A549 (cell line): ENCODE results near the gene TM4SF4. TPM values are rescaled to one million over a fixed set of nuclear protein-coding genes. Genes with fewer than 3 reads are reported as not detected.
A peak's percentile ranks its signal among the peaks of the same experiment; 100 is the strongest.

ENCODE experiments used
- ATAC-seq, 2 experiments: fragments of 200-7000 bp in 1 of 2; fragments of >200 bp in 1 of 2; cut with Nextera tagmentation in 1 of 2; cut with Tn5 transposase in 1 of 2; 3 replicates each; pipeline versions ENCODE4 v1.8.0 to v1.9.1; 2018 to 2020; ENCODE audit warnings: mild to moderate bottlenecking in 1 of 2, moderate library complexity in 1 of 2
- CTCF ChIA-PET: fragments of 300-600 bp; sonication (Branson Sonifier 250); formaldehyde crosslinking; extraction: SDS; loops from one replicate; lab custom pipeline; 2021; ENCODE audit warnings: antibody characterized with exemption, inconsistent platforms; lab: Yijun Ruan, JAX
- POLR2A ChIA-PET: fragments of 350-600 bp; formaldehyde crosslinking; extraction: SDS; loops from one replicate; lab custom pipeline; 2021; ENCODE audit warnings: antibody characterized with exemption, inconsistent platforms; lab: Yijun Ruan, JAX
- DNase-seq, 2 experiments: peaks; one replicate each; pipeline versions ENCODE4 v3.0.0 to v3.0.0-alpha.2; 2011 to 2016; ENCODE audit warnings: low read depth in 1 of 2, low spot score in 1 of 2
- FAIRE-seq: peaks from 2 replicates; lab custom pipeline; 2011; peaks lifted over from hg19 to GRCh38; lab: Jason Lieb, UNC
- H3K27ac ChIP-seq, 2 experiments: fragments of >200 bp; sonication (Bioruptor Twin); formaldehyde crosslinking; 3 replicates each; pipeline ENCODE4 v1.5.1; 2016 to 2017
- H3K4me1 ChIP-seq: fragments of >200 bp; sonication (Bioruptor Twin); formaldehyde crosslinking; 3 replicates; pipeline ENCODE4 v1.6.1; 2016
- H3K4me2 ChIP-seq: fragments of >200 bp; sonication (Bioruptor Twin); formaldehyde crosslinking; 3 replicates; pipeline ENCODE4 v1.6.1; 2016
- H3K4me3 ChIP-seq: fragments of >200 bp; sonication (Bioruptor Twin); formaldehyde crosslinking; 3 replicates; pipeline ENCODE4 v1.5.1; 2016
- H3K9me3 ChIP-seq: fragments of >200 bp; sonication (Bioruptor Twin); formaldehyde crosslinking; 3 replicates; pipeline ENCODE4 v1.6.1; 2016
- BCL3 ChIP-seq: fragments of >200 bp; sonication (Bioruptor Twin); formaldehyde crosslinking; IDR thresholded peaks from 3 replicates; pipeline ENCODE4 v1.6.1; 2016
- BHLHE40 ChIP-seq: IDR thresholded peaks from 2 replicates; pipeline ENCODE4 v1.6.1; 2012; ENCODE audit warnings: low read depth, low read length, inconsistent platforms
- CHD4 ChIP-seq: fragments of 200-600 bp; sonication (generic); IDR thresholded peaks from 2 replicates; pipeline ENCODE4 v1.6.1; 2016; ENCODE audit warnings: antibody characterized with exemption, mild to moderate bottlenecking, borderline replicate concordance
- E2F6 ChIP-seq: IDR thresholded peaks from 2 replicates; pipeline ENCODE4 v1.6.1; 2012; ENCODE audit warnings: low read depth, borderline replicate concordance
- ELK1 ChIP-seq: fragments of 150-350 bp; IDR thresholded peaks from 2 replicates; pipeline ENCODE4 v1.6.1; 2014; ENCODE audit warnings: low read depth, mild to moderate bottlenecking, low read length
- GATA3 ChIP-seq: IDR thresholded peaks from 2 replicates; pipeline ENCODE4 v1.6.1; 2012; ENCODE audit warnings: borderline replicate concordance
- HOXB5 ChIP-seq: fragments of 250-450 bp; sonication (Bioruptor Pico); IDR thresholded peaks from 2 replicates; pipeline ENCODE4 v1.5.0; 2020; ENCODE audit warnings: mild to moderate bottlenecking, moderate library complexity
- JUN ChIP-seq, 2 experiments: fragments of >200 bp; sonication (Bioruptor Twin); formaldehyde crosslinking; IDR thresholded peaks; 2 replicates in 1 of 2; 3 replicates in 1 of 2; pipeline ENCODE4 v1.6.1; 2016 to 2017
- KDM5A ChIP-seq: fragments of 200-600 bp; sonication (generic); IDR thresholded peaks from 2 replicates; pipeline ENCODE4 v1.6.1; 2016; ENCODE audit warnings: antibody characterized with exemption, mild to moderate bottlenecking
- NFE2L2 ChIP-seq: fragments of 150-350 bp; conservative IDR thresholded peaks from 2 replicates; pipeline ENCODE4 v1.6.1; 2014; ENCODE audit warnings: low read length
- NR3C1 ChIP-seq: fragments of >200 bp; sonication (Bioruptor Twin); formaldehyde crosslinking; IDR thresholded peaks from 3 replicates; pipeline ENCODE4 v1.6.1; 2017
- RCOR1 ChIP-seq: fragments of 150-350 bp; IDR thresholded peaks from 2 replicates; pipeline ENCODE4 v1.6.1; 2014; ENCODE audit warnings: antibody characterized with exemption, low read length, low read depth
- RFX5 ChIP-seq: fragments of 450-650 bp; IDR thresholded peaks from 2 replicates; pipeline ENCODE4 v1.7.1; 2014; ENCODE audit warnings: antibody characterized with exemption, mild to moderate bottlenecking, moderate library complexity
- ZFP36 ChIP-seq: fragments of 450-650 bp; IDR thresholded peaks from 2 replicates; pipeline ENCODE4 v1.6.1; 2014; ENCODE audit warnings: borderline replicate concordance; ENCODE audit not compliant: partially characterized antibody
- WGBS: methylation state at CpG from one replicate; pipeline ENCODE4 v1.1.6; 2017; ENCODE audit errors: missing lambda C conversion rate; 5-methylcytosine and 5-hydroxymethylcytosine counted together
- polyA plus RNA-seq, 4 experiments: library from polyadenylated mRNA; depleted of rRNA in 3 of 4; stranded (reverse); fragments of >200 nt; fragmentation: RNase III in 1 of 4; extraction: RNeasy Plus Mini Kit Qiagen cat#74134 plus additional on column Dnase treatment in 1 of 4; gene quantifications; 2 replicates in 3 of 4; 3 replicates in 1 of 4; pipeline ENCODE4 v1.2.3, GENCODE V29; 2011 to 2017
- TF ChIP-seq, protein P1 (sequence below): IDR thresholded peaks from 2 replicates; pipeline ENCODE4 v1.6.1; 2012
- TF ChIP-seq, protein P2 (sequence below): IDR thresholded peaks from 2 replicates; pipeline ENCODE4 v1.6.1; 2012

The TM4SF4 gene
- polyA plus RNA-seq, 2 of the 4 experiments (the other 2 are of a cell fraction) = 17.4 to 45.2 TPM

DNA sequence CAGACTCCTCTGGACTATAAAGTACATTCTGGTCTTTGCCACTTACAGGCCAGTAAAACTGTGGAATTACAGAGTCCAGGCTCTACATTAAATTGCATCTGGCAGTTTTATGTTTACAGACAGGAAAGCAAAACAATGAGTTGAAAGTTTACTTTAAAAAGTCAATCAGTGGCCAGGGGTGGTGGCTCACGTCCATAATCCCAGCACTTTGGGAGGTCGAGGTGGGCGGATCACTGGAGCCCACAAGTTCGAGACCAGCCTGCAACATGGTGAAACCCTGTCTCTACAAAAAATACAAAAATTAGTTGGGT lies 53.8 kb downstream of the TM4SF4 start:
- TF ChIP-seq JUN (IDR thresholded peaks at IDR 0.05) = peak in 1 of 2 experiments; percentile 8; a peak in 1 of 5 replicates
- TF ChIP-seq NR3C1 = no peak
- ATAC-seq (peak in 1 of 2 experiments; percentile 28; a peak in 3 of 6 replicates), DNase-seq (peak in 1 of 2 experiments; percentile 47), FAIRE-seq (no peak)
- Histone ChIP-seq H3K4me2 (peak overlapping the region; percentile 57), H3K9me3 (no peaks in the 10 kb centered on the region), H3K27ac (peak overlapping the region; percentile 70 to 81), H3K4me3 (no peak overlapping the region), H3K4me1 (peaks cover 65% of the 10 kb centered on the region)
- ChIA-PET POLR2A (interaction anchor here (1.5 kb wide), 1 partner anchor 130 kb away, joined by 8 read pairs; the partner anchor contains the start of gene WWTR1), CTCF (interaction anchor here (0.8 to 2.2 kb wide), 9 partner anchors 9 to 243 kb away, joined by 3 to 19 read pairs (median 5); partner anchors contain the start of gene COMMD2)
- 24% methylated on average over 4 of the region's 4 CpGs for WGBS

DNA sequence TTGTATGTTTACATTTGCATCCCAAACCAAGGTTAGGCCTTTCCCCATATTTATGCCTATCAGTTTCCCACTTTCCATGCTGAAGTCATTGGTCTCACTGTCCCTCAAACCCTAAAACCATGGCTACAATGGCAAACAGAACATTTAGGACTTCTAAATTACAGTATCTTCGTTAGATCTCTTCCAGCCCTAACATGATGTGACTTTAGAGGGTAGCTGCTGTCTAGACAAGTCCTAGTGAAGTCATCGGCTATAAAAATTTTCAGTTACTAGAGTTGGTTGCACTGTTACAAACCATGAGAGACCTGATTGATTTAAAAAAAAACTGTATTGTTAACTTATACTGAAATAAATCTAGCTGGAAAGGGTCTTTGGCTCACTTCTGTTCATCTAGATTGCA lies 54.6 kb downstream of the TM4SF4 start:
- H3K4me3 ChIP-seq = no peak overlapping the region
- H3K9me3 ChIP-seq = no peaks in the 10 kb centered on the region
- TF ChIP-seq ZFP36 (no peak), CHD4 (no peak), NFE2L2 (no peak), KDM5A (no peak), HOXB5 (CRISPR knock-in tag) (no peak), RCOR1 (no peak), E2F6 (no peak), BCL3 (no peak)
- TF ChIP-seq, protein P1, sequence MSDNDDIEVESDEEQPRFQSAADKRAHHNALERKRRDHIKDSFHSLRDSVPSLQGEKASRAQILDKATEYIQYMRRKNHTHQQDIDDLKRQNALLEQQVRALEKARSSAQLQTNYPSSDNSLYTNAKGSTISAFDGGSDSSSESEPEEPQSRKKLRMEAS = no peak
- WGBS = 89% methylated on average over 2 of the region's 2 CpGs
- H3K27ac ChIP-seq = peak overlapping the region; percentile 70 to 81
- CTCF ChIA-PET = interaction anchor here (1.1 to 2.0 kb wide), 3 partner anchors 9 to 188 kb away, joined by 3 to 5 read pairs (median 3); no protein-coding TSS in a partner anchor
- H3K4me1 ChIP-seq = peaks cover 73% of the 10 kb centered on the region
- FAIRE-seq (peak; percentile 36), ATAC-seq (no peak), DNase-seq (no peak)
- POLR2A ChIA-PET = no interaction called here
- H3K4me2 ChIP-seq = peak overlapping the region; percentile 57

GRCh38 chr3:149532489-149533180 lies 58.1 kb downstream of the TM4SF4 start:
- Histone ChIP-seq H3K4me2 (peak overlapping the region; percentile 32; the same call in 2 of the 3 replicates), H3K4me3 (no peak overlapping the region), H3K9me3 (no peaks in the 10 kb centered on the region), H3K27ac (peak overlapping the region; percentile 82 to 84), H3K4me1 (peaks cover 97% of the 10 kb centered on the region)
- WGBS = 56% methylated on average over 8 of the region's 8 CpGs
- FAIRE-seq (no peak), ATAC-seq (no peak), DNase-seq (no peak)
- CTCF ChIA-PET = interaction anchor here (0.6 to 5.3 kb wide), 20 partner anchors 9 to 342 kb away, joined by 3 to 35 read pairs (median 5); partner anchors contain the start of genes COMMD2 and WWTR1
- POLR2A ChIA-PET = no interaction called here
- TF ChIP-seq JUN (IDR thresholded peaks at IDR 0.05) (no peak), GATA3 (no peak), CHD4 (no peak), KDM5A (no peak), BHLHE40 (no peak), ELK1 (no peak), RFX5 (no peak)
- TF ChIP-seq, protein P2, sequence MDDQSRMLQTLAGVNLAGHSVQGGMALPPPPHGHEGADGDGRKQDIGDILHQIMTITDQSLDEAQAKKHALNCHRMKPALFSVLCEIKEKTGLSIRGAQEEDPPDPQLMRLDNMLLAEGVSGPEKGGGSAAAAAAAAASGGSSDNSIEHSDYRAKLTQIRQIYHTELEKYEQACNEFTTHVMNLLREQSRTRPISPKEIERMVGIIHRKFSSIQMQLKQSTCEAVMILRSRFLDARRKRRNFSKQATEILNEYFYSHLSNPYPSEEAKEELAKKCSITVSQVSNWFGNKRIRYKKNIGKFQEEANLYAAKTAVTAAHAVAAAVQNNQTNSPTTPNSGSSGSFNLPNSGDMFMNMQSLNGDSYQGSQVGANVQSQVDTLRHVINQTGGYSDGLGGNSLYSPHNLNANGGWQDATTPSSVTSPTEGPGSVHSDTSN = no peak
